Ovary (tissue), 9 donors: ENCODE data around the gene CEP68. TPM values are rescaled to one million over a fixed set of nuclear protein-coding genes. Genes with fewer than 3 reads are reported as not detected.
A peak's percentile ranks its signal among the peaks of the same experiment; 100 is the strongest.

ENCODE experiments used
- DNase-seq, 5 donors: peaks; one replicate each; pipeline ENCODE4 v3.0.0-alpha.2; 2019 to 2020
- H3K27ac ChIP-seq, 2 donors: fragments of 200-600 bp; one replicate each; pipeline versions ENCODE4 v1.5.1 to v1.8.0; 2019 to 2022
- H3K27me3 ChIP-seq: fragments of 200-600 bp; one replicate; pipeline ENCODE4 v1.8.0; 2022
- H3K36me3 ChIP-seq: fragments of 200-600 bp; sonication (generic); one replicate; pipeline ENCODE4 v1.5.1; 2019
- H3K4me1 ChIP-seq: one replicate; pipeline ENCODE4 v1.8.1; 2013; ENCODE audit warnings: mild to moderate bottlenecking, moderate library complexity; ENCODE audit not compliant: insufficient read depth
- H3K4me3 ChIP-seq: fragments of 200-600 bp; sonication (generic); one replicate; pipeline ENCODE4 v1.5.1; 2017
- H3K9me3 ChIP-seq, 2 donors: fragments of 200-600 bp in 1 of 2; sonication (generic) in 1 of 2; one replicate each; pipeline versions ENCODE4 v1.5.1 to v1.8.1; 2013 to 2019; ENCODE audit warnings: mild to moderate bottlenecking in 1 of 2, moderate library complexity in 1 of 2
- EP300 ChIP-seq: sonication (generic); formaldehyde crosslinking; IDR thresholded peaks from one replicate; pipeline ENCODE4 v1.6.1; 2017; ENCODE audit warnings: antibody characterized with exemption
- POLR2A ChIP-seq: fragments of 450-650 bp; IDR thresholded peaks from one replicate; pipeline ENCODE4 v1.6.1; 2017; ENCODE audit warnings: antibody characterized with exemption, mild to moderate bottlenecking, moderate library complexity
- WGBS, 3 donors: extraction: QIAGEN DNeasy Blood & Tissue Kit in 1 of 3; methylation state at CpG; one replicate each; pipeline versions ENCODE4 v1.1.5 to v1.1.7; 2013 to 2017; 5-methylcytosine and 5-hydroxymethylcytosine counted together
- intact Hi-C, 4 donors: fragments of 100-400 bp; cut with DNase I; formaldehyde crosslinking; loops; one replicate each; pipeline versions ENCODE4 v1.11.0 to v1.15.1; 2022 to 2023
- polyA plus RNA-seq, 2 donors: library from polyadenylated mRNA; stranded (reverse); fragments of 200-250 nt in 1 of 2; fragments of 350-450 nt in 1 of 2; fragmentation: Illumina TruSeq in 1 of 2; extraction: RNeasy Lipid Tissue Mini Kit (QIAGEN cat#74804) in 1 of 2; gene quantifications; one replicate each; pipeline ENCODE4 v1.2.3, GENCODE V29; 2013 to 2014
- total RNA-seq, 7 donors: library from RNA; depleted of rRNA in 2 of 7; stranded (reverse); fragments of >200 nt in 2 of 7; fragmentation: NEBNext Ultra II Directional in 3 of 7; extraction: Animal tissue kit (Norgen Biotek cat#: 25700) in 3 of 7; gene quantifications; one replicate each; pipeline versions ENCODE4 v1.1.0 to v1.2.4, GENCODE V29; 2016 to 2023
- TF ChIP-seq, protein P1 (sequence below), 3 donors: fragments of 450-650 bp in 2 of 3; fragments of 200-600 bp in 1 of 3; IDR thresholded peaks; one replicate each; pipeline versions ENCODE4 v1.5.1 to v1.8.0; 2016 to 2022; ENCODE audit warnings: antibody characterized with exemption in 3 of 3, mild to moderate bottlenecking in 1 of 3
- donor health status: DM: no; HTN: no; CAD: no; lungs with moderate emphysema.
- donor health status: DM: no; HTN: no; CAD: no.
- donor health status: Bipolar disorder and iron deficiency.
- donor health status: DM: yes; HTN: yes; CAD: no.
- donor health status: DM: no; HTN: no; CAD: no.
- donor health status: DM: yes; HTN: yes; CAD: no.

CEP68 gene
- total and polyA plus RNA-seq, 9 donors, result 13.7 to 31.6 (median 28.0) TPM

DNA sequence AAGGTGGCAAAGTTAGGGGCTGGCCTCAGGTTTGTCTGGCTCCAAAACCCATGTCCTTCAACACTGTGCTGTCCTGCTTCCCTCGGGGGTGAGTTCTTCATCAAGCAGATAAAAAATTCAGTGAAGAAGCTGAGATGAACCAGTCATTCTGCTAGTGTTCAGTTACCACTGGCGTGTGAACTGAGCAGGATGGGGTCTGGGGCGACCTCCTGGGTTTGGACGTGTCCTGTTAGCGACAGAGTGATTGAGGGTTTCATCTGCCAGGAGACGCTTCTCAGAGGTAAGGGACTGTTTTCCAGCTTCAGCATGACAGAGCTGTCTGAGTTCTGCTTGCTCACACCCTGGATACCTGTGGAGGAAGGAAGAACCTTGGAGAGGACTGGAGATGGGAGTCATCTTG, 14.6 kb downstream of the CEP68 start:
- H3K27me3 ChIP-seq, result no peaks in the 10 kb centered on the region
- no peaks in the 10 kb centered on the region for H3K36me3 ChIP-seq
- DNase-seq, result peak in 1 of 5 donors; percentile 6
- TF ChIP-seq, protein P1, sequence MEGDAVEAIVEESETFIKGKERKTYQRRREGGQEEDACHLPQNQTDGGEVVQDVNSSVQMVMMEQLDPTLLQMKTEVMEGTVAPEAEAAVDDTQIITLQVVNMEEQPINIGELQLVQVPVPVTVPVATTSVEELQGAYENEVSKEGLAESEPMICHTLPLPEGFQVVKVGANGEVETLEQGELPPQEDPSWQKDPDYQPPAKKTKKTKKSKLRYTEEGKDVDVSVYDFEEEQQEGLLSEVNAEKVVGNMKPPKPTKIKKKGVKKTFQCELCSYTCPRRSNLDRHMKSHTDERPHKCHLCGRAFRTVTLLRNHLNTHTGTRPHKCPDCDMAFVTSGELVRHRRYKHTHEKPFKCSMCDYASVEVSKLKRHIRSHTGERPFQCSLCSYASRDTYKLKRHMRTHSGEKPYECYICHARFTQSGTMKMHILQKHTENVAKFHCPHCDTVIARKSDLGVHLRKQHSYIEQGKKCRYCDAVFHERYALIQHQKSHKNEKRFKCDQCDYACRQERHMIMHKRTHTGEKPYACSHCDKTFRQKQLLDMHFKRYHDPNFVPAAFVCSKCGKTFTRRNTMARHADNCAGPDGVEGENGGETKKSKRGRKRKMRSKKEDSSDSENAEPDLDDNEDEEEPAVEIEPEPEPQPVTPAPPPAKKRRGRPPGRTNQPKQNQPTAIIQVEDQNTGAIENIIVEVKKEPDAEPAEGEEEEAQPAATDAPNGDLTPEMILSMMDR (IDR thresholded peaks at IDR 0.05), result no peak
- intact Hi-C loops, result loop anchor here in 2 of 4 donors (10.0 kb wide), 2 partner anchors 54 to 114 kb away; no protein-coding TSS in a partner anchor
- H3K27ac ChIP-seq, result peak overlapping the region in 1 of 2 donors; percentile 4
- peaks cover 5% of the 10 kb centered on the region for H3K4me1 ChIP-seq
- no peak overlapping the region for H3K4me3 ChIP-seq
- H3K9me3 ChIP-seq, result no peaks in the 10 kb centered on the region
- WGBS, 3 donors, result 76 to 84% (median 81%) methylated on average over 6 of the region's 6 CpGs

- no peak for TF ChIP-seq POLR2A
- DNase-seq, result peak; percentile 38 to 64 (median 53)
- intact Hi-C loops, result loop anchor here in 2 of 4 donors (10.0 kb wide), 2 partner anchors 53 to 113 kb away; no protein-coding TSS in a partner anchor
- Histone ChIP-seq H3K27me3 (no peaks in the 10 kb centered on the region), H3K27ac (peak overlapping the region in 1 of 2 donors; percentile 2), H3K4me1 (peaks cover 8% of the 10 kb centered on the region), H3K9me3 (no peaks in the 10 kb centered on the region), H3K36me3 (no peaks in the 10 kb centered on the region), H3K4me3 (no peak overlapping the region)
- 46 to 50% (median 47%) methylated on average over 14 of the region's 14 CpGs for WGBS, 3 donors
Observed at GRCh38 chr2:65071499-65072180, 15.4 kb downstream of the CEP68 start.

GRCh38 chr2:65072181-65072970, 16.2 kb downstream of the CEP68 start:
- H3K4me1 ChIP-seq, result peaks cover 9% of the 10 kb centered on the region
- WGBS, 3 donors, result 89 to 93% (median 92%) methylated on average over 20 of the region's 20 CpGs
- TF ChIP-seq POLR2A (no peak), EP300 (no peak)
- TF ChIP-seq, protein P1 (IDR thresholded peaks at IDR 0.05), result no peak
- H3K9me3 ChIP-seq, result no peaks in the 10 kb centered on the region
- no peaks in the 10 kb centered on the region for H3K36me3 ChIP-seq
- no peak overlapping the region for H3K4me3 ChIP-seq
- DNase-seq, result no peak
- H3K27ac ChIP-seq, result no peak overlapping the region
- intact Hi-C loops, result loop anchor here in 2 of 4 donors (10.0 kb wide), 2 partner anchors 52 to 112 kb away; no protein-coding TSS in a partner anchor
- H3K27me3 ChIP-seq, result no peaks in the 10 kb centered on the region

- WGBS, 3 donors, result 63 to 69% (median 67%) methylated on average over 12 of the region's 12 CpGs
- H3K4me1 ChIP-seq, result peaks cover 7% of the 10 kb centered on the region
- no peak overlapping the region for H3K4me3 ChIP-seq
- DNase-seq, result no peak
- intact Hi-C loops, result loop anchor here in 2 of 4 donors (10.0 kb wide), 2 partner anchors 51 to 111 kb away; no protein-coding TSS in a partner anchor
- H3K27ac ChIP-seq, result no peak overlapping the region
- TF ChIP-seq EP300, result no peak
- TF ChIP-seq, protein P1 (IDR thresholded peaks at IDR 0.05), result no peak
- TF ChIP-seq POLR2A, result no peak
- no peaks in the 10 kb centered on the region for H3K36me3 ChIP-seq
- H3K9me3 ChIP-seq, result no peaks in the 10 kb centered on the region
- H3K27me3 ChIP-seq, result no peaks in the 10 kb centered on the region
Observed at GRCh38 chr2:65073879-65074565, 17.8 kb downstream of the CEP68 start.
